ENCODE data around the gene RIC3.

RIC3 gene

GRCh38 chr11:8099291-8099899 lies 69.4 kb downstream of the RIC3 start:
- Histone ChIP-seq H2AFZ (ENCODE audit: low read depth, low read length, severe bottlenecking) (no peak overlapping the region), H4K20me1 (ENCODE audit: low read depth, low read length) (no peaks in the 10 kb centered on the region), H3K4me2 (ENCODE audit: low read depth, low read length, poor library complexity, severe bottlenecking) (no peak overlapping the region), H3K79me2 (ENCODE audit: insufficient read depth, low read length) (no peaks in the 10 kb centered on the region), H3K4me3 (ENCODE audit: insufficient read depth, low read length, poor library complexity, severe bottlenecking) (no peak overlapping the region), H3F3A (ENCODE audit: insufficient read depth) (no peaks in the 10 kb centered on the region), H3K36me3 (ENCODE audit: low read length) (no peaks in the 10 kb centered on the region), H3K27ac (ENCODE audit: low read depth, low read length) (no peak overlapping the region), H3K9me3 (ENCODE audit: insufficient read depth, low read length) (no peaks in the 10 kb centered on the region), H3K9ac (ENCODE audit: low read length) (no peak overlapping the region), H3K27me3 (ENCODE audit: low read length) (no peaks in the 10 kb centered on the region), H3K9me2 (replicated peaks; ENCODE audit: insufficient read depth, low read length) (no peaks in the 10 kb centered on the region)
- TF ChIP-seq CTCF (IDR thresholded peaks at IDR 0.05; ENCODE audit: insufficient read depth, low read length, poor library complexity, severe bottlenecking) (peak; percentile 96), EZH2phosphoT487 (conservative IDR thresholded peaks at IDR 0.05; ENCODE audit: low read length) (no peak)

GRCh38 chr11:8098879-8099278 lies 69.9 kb downstream of the RIC3 start:
- no peak overlapping the region for H3K27ac ChIP-seq (ENCODE audit: low read depth, low read length)
- H3K9ac ChIP-seq (ENCODE audit: low read length), result no peak overlapping the region
- no peak overlapping the region for H2AFZ ChIP-seq (ENCODE audit: low read depth, low read length, severe bottlenecking)
- H3K4me3 ChIP-seq (ENCODE audit: insufficient read depth, low read length, poor library complexity, severe bottlenecking), result no peak overlapping the region
- H4K20me1 ChIP-seq (ENCODE audit: low read depth, low read length), result no peaks in the 10 kb centered on the region
- H3K4me2 ChIP-seq (ENCODE audit: low read depth, low read length, poor library complexity, severe bottlenecking), result no peak overlapping the region
- H3K27me3 ChIP-seq (ENCODE audit: low read length), result no peaks in the 10 kb centered on the region
- no peaks in the 10 kb centered on the region for H3K9me3 ChIP-seq (ENCODE audit: insufficient read depth, low read length)
- H3K36me3 ChIP-seq (ENCODE audit: low read length), result no peaks in the 10 kb centered on the region
- H3K9me2 ChIP-seq (replicated peaks; ENCODE audit: insufficient read depth, low read length), result no peaks in the 10 kb centered on the region
- H3F3A ChIP-seq (ENCODE audit: insufficient read depth), result no peaks in the 10 kb centered on the region
- H3K79me2 ChIP-seq (ENCODE audit: insufficient read depth, low read length), result no peaks in the 10 kb centered on the region
- TF ChIP-seq CTCF (IDR thresholded peaks at IDR 0.05; ENCODE audit: insufficient read depth, low read length, poor library complexity, severe bottlenecking) (no peak), EZH2phosphoT487 (conservative IDR thresholded peaks at IDR 0.05; ENCODE audit: low read length) (no peak)

DNA sequence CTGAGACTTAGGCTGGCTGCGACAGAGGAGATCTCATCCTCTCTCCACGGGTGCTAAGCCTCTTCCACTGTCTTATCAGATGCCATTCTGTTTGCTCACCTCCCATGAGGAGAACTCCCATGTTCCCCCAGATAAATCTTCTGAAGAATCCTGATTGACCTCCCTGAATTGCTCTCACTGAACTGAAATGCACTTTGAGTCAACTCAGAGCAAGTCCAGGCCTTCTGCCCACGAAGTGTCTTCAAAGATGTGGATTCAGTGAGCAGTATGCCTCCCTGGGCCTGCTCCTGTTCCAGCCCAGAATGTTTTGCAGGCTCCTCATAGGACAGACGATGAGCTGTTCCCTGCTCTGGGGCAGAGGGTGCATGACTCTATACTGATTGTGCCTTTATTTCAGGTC lies 70.5 kb downstream of the RIC3 start:
- H3K27ac ChIP-seq (ENCODE audit: low read depth, low read length), result no peak overlapping the region
- no peaks in the 10 kb centered on the region for H3K79me2 ChIP-seq (ENCODE audit: insufficient read depth, low read length)
- H3K36me3 ChIP-seq (ENCODE audit: low read length), result no peaks in the 10 kb centered on the region
- H3K4me3 ChIP-seq (ENCODE audit: insufficient read depth, low read length, poor library complexity, severe bottlenecking), result no peak overlapping the region
- no peaks in the 10 kb centered on the region for H3K27me3 ChIP-seq (ENCODE audit: low read length)
- H3K9ac ChIP-seq (ENCODE audit: low read length), result no peak overlapping the region
- H2AFZ ChIP-seq (ENCODE audit: low read depth, low read length, severe bottlenecking), result no peak overlapping the region
- no peak for TF ChIP-seq EZH2phosphoT487 (conservative IDR thresholded peaks at IDR 0.05; ENCODE audit: low read length)
- TF ChIP-seq CTCF (IDR thresholded peaks at IDR 0.05; ENCODE audit: insufficient read depth, low read length, poor library complexity, severe bottlenecking), result no peak
- H3K9me2 ChIP-seq (replicated peaks; ENCODE audit: insufficient read depth, low read length), result no peaks in the 10 kb centered on the region
- H3K9me3 ChIP-seq (ENCODE audit: insufficient read depth, low read length), result no peaks in the 10 kb centered on the region
- H3K4me2 ChIP-seq (ENCODE audit: low read depth, low read length, poor library complexity, severe bottlenecking), result no peak overlapping the region
- no peaks in the 10 kb centered on the region for H3F3A ChIP-seq (ENCODE audit: insufficient read depth)
- no peaks in the 10 kb centered on the region for H4K20me1 ChIP-seq (ENCODE audit: low read depth, low read length)
